GM12891 (cell line): ENCODE measurements around the gene LIX1L.

Experiments used
- POLR2A ChIP-seq: IDR thresholded peaks from 2 replicates; pipeline ENCODE4 v1.6.1; 2011; ENCODE audit warnings: low read depth, low read length, control low read depth
- POLR2AphosphoS5 ChIP-seq: IDR thresholded peaks from 2 replicates; pipeline ENCODE4 v1.6.1; 2011; ENCODE audit warnings: low read depth, low read length, control low read depth
- POU2F2 ChIP-seq: IDR thresholded peaks from 2 replicates; pipeline ENCODE4 v1.6.1; 2011; ENCODE audit warnings: low read depth, mild to moderate bottlenecking, control low read depth, low read length, moderate library complexity

DNA sequence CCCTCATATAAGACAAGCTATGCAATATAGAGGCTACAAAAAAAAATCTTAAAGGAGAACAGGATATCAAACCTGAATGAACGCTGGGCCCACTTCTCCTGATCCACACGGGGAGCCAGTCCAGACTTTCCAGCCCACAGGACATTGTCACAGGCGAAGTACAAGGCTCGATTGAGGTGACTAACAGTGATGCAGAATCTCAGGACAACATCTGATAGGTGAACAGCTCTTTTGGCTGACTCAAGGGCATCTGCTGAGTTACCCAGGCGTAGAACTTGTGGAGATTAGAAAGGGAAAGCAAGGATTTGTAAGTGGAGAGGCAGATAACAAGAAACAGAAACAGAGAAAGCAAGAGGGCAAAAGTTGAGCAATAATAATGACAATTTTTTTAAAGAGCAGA, 41.1 kb downstream of the LIX1L start:
- no peak for TF ChIP-seq POLR2A
- no peak for TF ChIP-seq POLR2AphosphoS5
- TF ChIP-seq POU2F2 = no peak
